Left renal pelvis (tissue), 4 donors: ENCODE data around the gene TACSTD2. TPM values are rescaled to one million over a fixed set of nuclear protein-coding genes. Genes with fewer than 3 reads are reported as not detected.
"Not testable (repeated sequence)": the region's sequence is repeated elsewhere in the genome, so short reads cannot be mapped to it uniquely, and the experiment has no call there.

ENCODE experiments used
- DNase-seq, 4 donors: peaks; one replicate each; pipeline ENCODE4 v3.0.0-alpha.2; 2013; ENCODE audit warnings: low read depth in 4 of 4, low spot score in 3 of 4
- polyA plus RNA-seq, 4 donors: library from polyadenylated mRNA; unstranded; fragments of 120-200 nt; gene quantifications; one replicate each; pipeline ENCODE4 v1.2.1, GENCODE V29; 2013; ENCODE audit not compliant: insufficient read length in 4 of 4

The TACSTD2 gene
- polyA plus RNA-seq, 4 donors = 0.74 to 58.5 (median 39.5) TPM

DNA sequence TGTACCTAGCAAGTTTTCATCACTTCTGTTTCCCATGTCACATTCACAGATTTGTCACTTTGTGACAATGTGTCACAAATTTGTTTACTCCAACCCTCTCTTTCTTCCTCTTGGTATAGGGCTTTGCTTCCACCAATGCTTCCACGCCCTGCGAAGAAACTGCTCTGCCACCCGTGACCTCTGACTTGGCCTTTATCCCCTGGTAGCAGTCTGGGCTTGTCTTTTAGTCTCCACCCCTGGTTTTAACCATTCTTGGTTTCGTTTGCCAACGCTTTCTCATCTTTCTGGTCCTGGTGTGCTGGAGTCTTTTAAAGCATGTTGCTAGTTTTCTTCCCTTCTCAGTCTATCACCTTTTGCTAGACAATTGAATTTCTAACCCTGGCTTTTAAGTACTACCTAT, 8.1 kb downstream of the TACSTD2 start:
- no peak for DNase-seq

DNA sequence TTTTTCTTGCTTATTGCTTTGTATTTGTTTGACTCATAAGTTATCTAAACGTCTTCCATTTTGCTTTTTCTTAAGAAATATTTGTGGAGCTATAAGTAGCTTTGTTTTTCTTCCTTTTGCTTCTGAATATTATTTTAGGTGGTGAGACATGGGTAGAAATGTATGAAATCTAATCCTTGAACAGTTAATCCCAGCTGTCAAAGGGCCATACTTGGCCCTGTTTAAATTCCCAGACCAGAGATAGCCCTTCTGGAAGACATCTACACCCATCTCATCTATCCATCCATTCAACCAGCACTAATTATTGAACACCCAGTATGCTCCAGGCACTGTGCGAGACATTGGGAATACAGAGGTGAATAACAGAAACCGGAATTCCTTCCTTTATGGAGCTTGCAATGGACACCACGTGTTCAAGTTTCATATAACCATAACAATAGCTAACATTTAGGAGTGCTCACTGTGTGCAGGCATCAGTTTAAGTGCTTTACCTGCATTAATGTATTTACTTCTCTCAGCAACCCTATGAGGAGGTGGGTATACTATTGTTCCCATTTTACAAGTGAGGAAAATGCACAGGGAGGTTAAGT, 8.7 kb downstream of the TACSTD2 start:
- no peak for DNase-seq

DNA sequence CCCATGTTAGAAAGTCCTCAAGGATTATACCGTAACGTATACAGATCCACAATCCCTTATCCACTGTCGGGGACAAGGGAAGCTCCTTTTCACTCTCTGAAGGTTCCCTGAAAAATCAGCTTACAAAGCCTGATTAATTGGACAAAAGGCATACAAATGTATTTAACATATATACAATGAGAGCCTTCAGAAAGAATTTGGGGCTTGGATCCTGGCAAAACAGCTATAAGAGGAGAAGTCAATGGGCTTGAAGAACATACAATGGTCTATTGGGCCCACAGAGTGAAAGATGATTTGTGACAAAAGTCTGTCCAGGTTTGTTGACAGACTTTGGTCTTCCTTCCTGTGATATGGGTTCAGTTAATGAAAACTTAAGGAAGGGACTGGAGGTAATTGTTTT, 10.7 kb downstream of the TACSTD2 start:
- DNase-seq = no peak

DNA sequence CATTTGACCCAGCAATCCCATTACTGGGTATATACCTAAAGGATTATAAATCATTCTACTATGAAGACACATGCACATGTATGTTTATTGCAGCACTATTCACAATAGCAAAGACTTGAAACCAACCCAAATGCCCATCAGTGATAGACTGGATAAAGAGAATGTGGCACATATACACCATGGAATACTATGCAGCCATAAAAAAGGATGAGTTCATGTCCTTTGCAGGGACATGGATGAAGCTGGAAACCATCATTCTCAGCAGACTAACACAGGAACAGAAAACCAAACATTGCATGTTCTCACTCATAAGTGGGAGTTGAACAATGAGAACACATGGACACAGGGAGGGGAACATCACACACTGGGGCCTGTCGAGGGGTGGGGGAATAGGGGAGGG, 13.3 kb downstream of the TACSTD2 start:
- not testable (repeated sequence) for DNase-seq

DNA sequence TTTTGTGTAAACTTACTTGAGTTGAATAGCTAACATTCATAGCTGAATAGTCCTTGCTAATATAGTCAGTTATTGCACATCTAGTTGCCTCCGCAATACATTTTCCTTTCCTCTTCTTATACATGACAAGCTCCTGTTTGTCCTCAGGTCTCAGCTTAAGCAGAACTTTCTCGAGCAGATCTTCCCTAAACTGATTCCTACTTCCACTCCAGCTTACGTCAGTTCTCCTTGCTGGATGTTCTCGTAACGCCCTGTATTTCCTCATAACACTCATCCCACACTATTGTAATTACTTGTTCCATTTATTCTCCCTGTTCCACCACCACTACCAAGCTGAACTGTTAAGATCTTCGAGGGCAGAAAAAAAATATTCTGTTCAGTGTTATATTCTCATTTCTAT, 15.4 kb downstream of the TACSTD2 start:
- DNase-seq = no peak

DNA sequence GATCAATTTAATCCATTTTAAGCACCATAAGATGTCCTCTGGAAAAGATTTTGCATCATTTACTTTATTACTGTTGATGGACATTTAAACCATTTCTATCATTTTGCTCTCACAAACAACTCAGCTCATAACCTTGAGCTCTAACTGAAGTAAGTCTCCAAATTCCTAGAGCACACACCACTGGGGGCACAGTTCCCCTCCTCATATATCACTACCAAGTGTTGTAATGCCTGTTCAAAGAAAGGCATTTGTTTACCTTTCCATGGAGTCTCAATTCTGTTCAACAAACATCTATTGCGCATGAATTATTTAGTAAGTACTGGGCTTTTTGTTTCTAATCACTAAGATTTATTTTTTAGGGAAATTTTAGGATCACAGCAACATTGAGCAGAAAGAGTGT, 21.7 kb downstream of the TACSTD2 start:
- no peak for DNase-seq

DNA sequence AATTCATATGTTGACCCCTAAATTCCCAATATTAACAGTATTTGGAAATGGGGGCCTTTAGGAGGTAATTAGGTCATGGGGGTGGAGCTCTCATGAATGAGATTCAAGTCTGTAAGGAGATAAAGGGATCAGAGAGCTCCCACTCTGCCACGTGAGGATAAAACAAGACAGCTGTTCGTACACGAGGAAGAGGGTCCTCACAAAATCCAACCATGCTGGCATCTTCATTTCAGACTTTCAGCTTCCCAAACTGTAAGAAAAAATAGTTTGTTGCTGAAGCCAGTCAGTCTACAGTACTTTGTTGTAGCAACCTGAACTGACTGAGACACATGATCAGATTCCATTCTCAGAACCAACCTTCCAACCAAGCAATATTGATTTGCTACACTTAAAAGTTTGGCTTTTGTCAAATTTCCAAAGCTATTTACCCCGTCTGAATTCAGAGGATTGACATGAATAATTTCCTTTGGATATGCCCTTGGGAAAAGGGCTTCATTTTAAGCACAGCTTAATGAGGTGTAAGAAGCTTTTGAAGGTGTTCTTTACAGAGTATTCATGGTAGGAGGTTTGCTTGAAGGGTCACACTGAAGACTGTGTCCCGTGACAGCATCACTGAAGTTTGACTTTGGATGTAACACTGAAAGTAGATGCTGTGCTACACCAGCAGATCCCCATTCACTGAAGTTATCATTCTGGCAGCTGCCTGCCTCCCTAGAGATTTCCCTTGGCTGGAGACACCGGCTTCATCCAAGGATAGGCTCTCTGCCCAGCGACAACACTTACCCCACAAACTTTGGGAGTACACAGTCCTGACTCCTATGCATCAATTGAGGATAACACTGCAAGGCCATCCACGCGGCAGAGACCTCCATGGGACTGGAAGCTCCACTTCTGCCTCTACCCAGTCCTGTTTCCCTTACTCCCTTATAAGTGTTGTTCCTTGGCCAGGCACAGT, 25.6 kb downstream of the TACSTD2 start:
- DNase-seq = no peak

DNA sequence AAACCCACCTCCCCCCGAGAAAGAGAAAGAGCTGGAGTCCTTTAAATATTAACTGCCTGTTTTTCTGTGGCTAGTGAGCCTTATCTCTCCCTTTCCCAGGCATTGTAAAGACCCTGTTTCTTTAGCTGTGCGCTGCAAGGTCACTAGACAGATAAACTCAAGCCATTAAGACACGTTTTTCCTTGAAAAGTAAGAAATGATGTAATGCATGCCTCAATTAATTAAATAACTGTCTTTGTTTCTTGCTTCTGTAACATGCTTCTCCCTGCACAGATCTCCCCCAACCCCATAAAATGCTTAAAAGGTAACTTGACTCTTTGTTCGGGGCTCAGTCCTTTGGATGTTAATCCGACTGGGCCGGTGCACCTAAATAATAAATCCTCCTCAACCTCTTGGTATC, 27.8 kb downstream of the TACSTD2 start:
- DNase-seq = not testable (repeated sequence)

DNA sequence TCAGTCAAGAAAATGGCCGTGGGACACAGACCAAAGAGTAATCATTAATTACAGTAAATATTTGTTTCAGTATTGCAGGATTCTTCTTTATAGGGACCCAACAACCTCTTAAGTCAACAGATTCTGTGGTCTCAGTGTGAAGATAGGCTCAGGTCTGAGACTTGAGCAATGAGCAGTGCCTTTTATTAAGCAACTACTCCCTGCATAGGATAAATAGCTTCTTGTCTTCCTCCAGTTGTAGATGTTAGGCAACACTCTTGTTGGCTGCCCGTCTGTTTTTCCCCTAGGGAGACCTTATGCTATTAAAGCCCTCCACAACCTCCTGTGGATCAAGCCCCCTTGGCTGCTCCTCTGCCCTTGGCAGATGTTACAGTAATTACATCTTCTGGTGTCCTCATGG, 28.7 kb downstream of the TACSTD2 start:
- DNase-seq = no peak

DNA sequence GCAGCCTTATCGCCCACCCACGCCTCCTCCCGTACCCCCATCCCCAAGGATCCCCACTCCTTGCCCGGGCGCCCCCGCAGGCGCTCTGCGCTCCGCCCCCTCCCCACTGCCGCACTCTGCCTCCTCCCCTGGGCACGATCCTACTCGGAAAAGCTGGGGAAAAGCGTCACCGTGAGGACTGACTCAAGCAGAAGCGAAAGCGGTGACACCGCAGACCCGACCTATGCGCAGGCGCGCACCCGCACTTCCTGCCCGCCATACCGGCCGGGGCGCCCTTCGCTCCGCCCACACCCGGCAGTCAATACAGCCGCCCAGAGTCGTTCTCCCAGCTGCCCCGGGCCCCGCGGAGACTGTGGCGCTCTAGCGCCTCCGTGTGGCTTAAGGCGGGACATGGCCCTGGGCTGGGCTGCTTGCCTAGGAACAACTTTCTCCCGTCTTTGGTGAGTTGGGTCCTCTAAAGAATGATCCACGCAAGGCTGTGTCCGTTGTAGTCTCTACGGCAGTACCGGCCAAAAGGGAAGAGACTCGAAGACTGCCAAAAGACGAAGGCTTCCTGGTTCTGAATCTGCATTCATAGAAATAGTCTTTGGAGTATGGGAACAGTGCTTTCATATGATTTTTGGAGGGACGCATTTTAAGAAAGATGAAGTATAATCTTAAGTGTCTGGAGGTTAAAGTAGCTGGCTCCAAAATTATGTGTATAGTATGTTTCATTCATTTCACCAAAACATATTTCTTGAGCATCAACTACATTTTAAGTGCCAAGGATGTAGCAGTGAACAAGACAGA, 30.3 kb downstream of the TACSTD2 start, which contains the start of gene OMA1:
TSS of gene OMA1 (minus strand) at position 207 of the 789 bp plus-strand sequence. CDS start 7,432 bp downstream, outside the sequence.
- DNase-seq = peak; percentile 87 to 91 (median 89)

DNA sequence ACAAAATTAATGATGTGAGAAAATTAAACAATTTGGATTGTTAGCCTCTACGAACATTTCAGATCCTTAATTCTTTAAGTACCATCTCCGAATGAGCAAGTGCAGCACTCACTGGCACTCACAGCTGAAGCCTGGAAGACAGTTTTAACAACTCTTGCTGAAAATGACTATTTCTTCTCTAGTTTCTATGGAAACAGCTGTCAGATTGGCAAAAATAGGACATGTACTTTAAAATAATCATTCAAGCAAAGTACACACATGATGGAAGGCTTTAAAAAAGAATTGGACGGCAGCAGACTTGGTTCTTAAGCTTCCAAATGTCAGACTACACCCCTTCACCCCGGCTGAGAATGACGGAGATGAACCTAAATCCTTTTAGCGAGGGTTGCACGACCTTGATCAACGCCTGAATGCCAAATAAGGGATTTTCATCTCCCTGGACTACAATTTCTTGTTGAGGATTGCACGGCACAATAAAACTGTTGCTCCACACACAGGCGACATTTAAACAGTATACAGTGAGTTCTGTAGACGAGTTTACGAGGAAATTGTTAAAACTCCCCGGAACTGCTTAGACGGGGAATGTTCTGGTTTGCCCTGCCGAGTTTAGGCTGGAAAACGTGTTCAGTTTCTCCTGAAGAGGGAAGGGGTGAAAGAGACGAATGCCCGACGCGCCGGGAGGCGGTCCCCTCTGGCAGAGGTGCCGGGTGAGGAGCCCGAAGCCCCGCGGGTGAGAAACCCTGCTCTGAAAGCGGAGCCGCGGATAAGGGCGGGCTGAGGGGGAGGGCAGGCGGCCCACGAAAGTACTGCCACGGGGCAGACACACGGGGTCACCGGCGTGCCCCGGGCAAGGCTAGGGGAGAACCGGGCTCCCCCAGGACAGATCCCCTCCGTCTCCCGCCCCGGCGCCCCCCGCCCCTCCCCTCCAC, 31.2 kb downstream of the TACSTD2 start:
- DNase-seq = peak in 3 of 4 donors; percentile 46 to 63 (median 48)

DNA sequence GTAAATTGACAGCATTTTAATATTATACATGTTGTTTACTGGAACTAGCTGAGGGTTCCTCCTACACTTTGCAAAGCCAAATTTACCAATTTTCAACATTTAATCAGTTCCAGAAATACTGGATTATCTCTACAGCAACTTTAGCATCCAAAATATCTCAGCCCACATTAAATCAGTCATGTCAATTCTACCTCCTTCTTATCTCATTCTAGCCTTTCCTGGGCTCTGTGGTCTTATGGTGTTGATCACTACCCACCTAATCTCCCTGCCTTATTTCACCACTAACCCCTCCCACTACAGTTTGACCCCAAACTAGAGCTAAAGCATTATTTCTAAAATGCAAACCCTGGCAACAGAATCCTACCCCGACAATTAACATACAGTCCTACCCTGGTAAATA, 33.8 kb downstream of the TACSTD2 start:
- no peak for DNase-seq

DNA sequence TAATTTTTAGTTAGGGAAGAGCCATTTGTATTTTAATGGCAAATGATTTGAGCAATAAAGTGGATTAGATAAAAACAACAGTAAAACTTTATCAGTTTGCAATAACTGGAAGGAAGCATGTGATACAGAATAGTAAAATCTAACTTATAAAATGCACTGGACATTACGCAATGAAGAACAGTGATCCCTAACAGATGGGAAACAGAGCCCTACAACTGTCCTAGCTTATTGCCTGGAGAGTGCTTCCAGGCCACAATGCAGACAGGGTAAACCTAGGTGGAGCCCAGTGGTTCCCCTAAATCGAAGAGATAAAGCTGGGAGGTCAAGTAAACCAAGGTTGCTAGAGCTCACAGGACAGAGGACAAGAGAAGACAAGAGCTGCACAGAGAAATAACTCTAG, 37.5 kb downstream of the TACSTD2 start:
- no peak for DNase-seq

DNA sequence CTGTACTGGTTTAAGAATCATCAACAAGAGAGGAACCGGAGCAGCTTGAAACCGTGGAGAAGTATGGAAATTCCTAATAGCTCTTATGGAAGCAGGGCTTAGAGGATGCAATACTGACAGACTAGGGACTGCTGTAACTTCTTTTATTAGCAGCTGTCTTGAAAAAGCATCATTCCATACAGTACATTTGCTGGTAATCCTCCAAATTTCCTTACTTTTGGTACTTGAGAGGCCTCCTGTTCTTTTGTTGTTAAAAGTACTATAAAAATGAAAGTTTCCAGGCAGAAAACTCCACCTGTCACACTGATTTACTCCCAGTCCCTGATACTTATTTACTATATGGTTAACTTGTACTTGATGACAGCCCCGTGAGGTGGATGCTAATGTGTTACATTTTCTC, 38.2 kb downstream of the TACSTD2 start:
- no peak for DNase-seq

DNA sequence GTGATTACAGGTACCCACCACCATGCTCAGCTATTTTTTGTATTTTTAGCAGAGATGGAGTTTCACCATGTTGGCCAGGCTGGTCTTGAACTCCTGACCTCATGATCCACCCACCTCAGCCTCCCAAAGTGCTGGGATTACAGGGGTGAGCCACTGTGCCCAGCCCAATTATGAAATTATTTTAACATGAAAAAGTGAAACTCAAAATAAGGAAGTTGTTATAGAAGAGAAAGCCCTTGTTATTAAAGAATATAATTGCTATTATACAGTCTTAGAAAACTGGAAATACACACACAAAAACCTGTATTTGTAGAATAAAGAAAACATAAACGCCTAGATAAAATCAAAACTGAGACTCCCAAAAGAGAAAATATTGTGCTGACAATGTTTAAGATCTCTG, 45.2 kb downstream of the TACSTD2 start:
- not testable (repeated sequence) for DNase-seq

DNA sequence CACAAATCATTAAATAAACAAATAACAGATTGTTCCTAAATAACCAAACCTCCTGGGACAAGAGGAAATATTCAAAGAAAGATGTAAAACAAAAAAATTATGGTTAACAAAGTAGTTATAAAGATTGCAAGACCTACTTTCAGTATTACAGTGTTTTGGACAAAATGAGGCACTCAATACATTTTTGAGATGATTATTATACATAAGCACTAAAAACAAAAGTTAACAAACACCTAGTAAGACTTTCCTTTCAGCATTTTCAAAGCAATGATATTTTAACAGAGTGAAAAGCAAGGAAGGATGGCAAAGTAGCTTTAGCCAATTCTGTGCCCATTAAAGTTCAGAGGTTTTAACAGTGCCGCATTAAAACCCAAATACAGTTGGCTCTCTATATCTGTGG, 47.8 kb downstream of the TACSTD2 start:
- no peak for DNase-seq

DNA sequence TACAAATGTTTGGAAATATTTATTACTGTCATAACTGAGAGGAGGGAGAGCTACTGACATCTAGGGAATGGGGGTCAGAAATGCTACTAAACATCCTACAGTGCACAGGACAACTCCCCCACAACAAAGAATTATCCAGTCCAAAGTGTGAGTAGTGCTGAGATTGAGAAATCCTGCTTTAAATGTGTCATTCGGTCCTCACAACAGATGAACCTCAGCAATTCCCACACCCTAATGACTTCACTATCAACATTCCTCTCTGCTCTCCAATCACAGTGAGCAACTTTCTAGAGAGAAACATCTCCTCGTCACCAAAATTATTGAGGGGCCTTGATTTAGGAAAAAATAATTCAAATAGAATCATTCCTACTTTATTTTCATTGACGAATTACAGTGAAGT, 48.5 kb downstream of the TACSTD2 start:
- no peak for DNase-seq
